H1 (cell line): ENCODE results near the gene ZBTB40. TPM values are rescaled to one million over a fixed set of nuclear protein-coding genes. Genes with fewer than 3 reads are reported as not detected.

Source experiments
- BRCA1 ChIP-seq: IDR thresholded peaks from 2 replicates; pipeline ENCODE4 v1.6.1; 2012; ENCODE audit warnings: low read depth, low read length, improper control_type of control experiment
- CHD7 ChIP-seq: fragments of 300-600 bp; sonication (generic); IDR thresholded peaks from 2 replicates; pipeline ENCODE4 v1.7.1; 2012; ENCODE audit warnings: low read length, moderate library complexity, mild to moderate bottlenecking, inconsistent platforms; ENCODE audit not compliant: insufficient replicate concordance
- E2F6 ChIP-seq: IDR thresholded peaks from 2 replicates; pipeline ENCODE4 v1.6.1; 2012; ENCODE audit warnings: inconsistent platforms
- EZH2 ChIP-seq: fragments of 200-600 bp; sonication (generic); IDR thresholded peaks from 2 replicates; pipeline ENCODE4 v1.7.1; 2012; ENCODE audit warnings: low read depth, mild to moderate bottlenecking, moderate library complexity, low read length, inconsistent platforms; ENCODE audit not compliant: severe bottlenecking
- NANOG ChIP-seq: IDR thresholded peaks from 2 replicates; pipeline ENCODE4 v1.6.1; 2011; ENCODE audit warnings: low read length, low read depth, mild to moderate bottlenecking, inconsistent platforms; ENCODE audit not compliant: insufficient read depth, poor library complexity, severe bottlenecking
- SAP30 ChIP-seq: fragments of 300-600 bp; sonication (generic); IDR thresholded peaks from 2 replicates; pipeline ENCODE4 v1.7.1; 2012; ENCODE audit warnings: low read length, moderate library complexity, mild to moderate bottlenecking, inconsistent platforms; ENCODE audit not compliant: insufficient read depth, insufficient replicate concordance
- SIN3A ChIP-seq, 2 experiments: IDR thresholded peaks in 1 of 2; conservative IDR thresholded peaks in 1 of 2; 2 replicates each; pipeline ENCODE4 v1.6.1; 2011 to 2012; ENCODE audit warnings: low read length in 2 of 2, improper control_type of control experiment in 1 of 2, low read depth in 1 of 2, mild to moderate bottlenecking in 1 of 2
- polyA plus RNA-seq, 7 experiments: library from polyadenylated mRNA; depleted of rRNA in 3 of 7; stranded (reverse) in 5 of 7; unstranded in 2 of 7; fragments of >200 nt in 5 of 7; fragments of 200-250 nt in 2 of 7; gene quantifications; 1 replicate in 5 of 7; 2 replicates in 1 of 7; 4 replicates in 1 of 7; pipeline versions ENCODE4 v1.2.1 to v1.2.3, GENCODE V29; 2011 to 2013; ENCODE audit warnings: missing spikeins in 2 of 7, mixed read lengths in 2 of 7
- total RNA-seq: library from RNA; stranded (reverse); fragmentation: NEBNext Ultra II Directional; extraction: Animal tissue kit (Norgen Biotek cat#: 25700); gene quantifications from 2 replicates; pipeline ENCODE4 v1.2.1, GENCODE V29; 2021

ZBTB40 gene
- total and polyA plus RNA-seq, 2 of the 8 experiments (the other 6 are each of a cell fraction or from before 2014, with no cell fraction given): 3.1 to 19.3 TPM

GRCh38 chr1:22545141-22545540 lies 93.5 kb downstream of the ZBTB40 start (continued):
- TF ChIP-seq CHD7 (no peak), SIN3A (conservative IDR thresholded peaks at IDR 0.05 in 1 of 2, IDR thresholded peaks at IDR 0.05 in 1 of 2; ENCODE audit: low read depth in 1 of 2, low read length in 2 of 2) (no peak), BRCA1 (no peak), SAP30 (no peak), NANOG (no peak), E2F6 (no peak), EZH2 (no peak)
